ENCODE data around the gene BFAR.
"Not testable (repeated sequence)": the region's sequence is repeated elsewhere in the genome, so short reads cannot be mapped to it uniquely, and the experiment has no call there.

BFAR gene

GRCh38 chr16:14636179-14636950 is 3.6 kb downstream of the BFAR start:
- not testable (repeated sequence) for DNase-seq

GRCh38 chr16:14636951-14637240 is 4.1 kb downstream of the BFAR start:
- DNase-seq, result not testable (repeated sequence)

GRCh38 chr16:14640538-14640937 is 7.8 kb downstream of the BFAR start:
- no peak for DNase-seq

GRCh38 chr16:14641206-14641605 is 8.5 kb downstream of the BFAR start:
- DNase-seq, result no peak

DNA sequence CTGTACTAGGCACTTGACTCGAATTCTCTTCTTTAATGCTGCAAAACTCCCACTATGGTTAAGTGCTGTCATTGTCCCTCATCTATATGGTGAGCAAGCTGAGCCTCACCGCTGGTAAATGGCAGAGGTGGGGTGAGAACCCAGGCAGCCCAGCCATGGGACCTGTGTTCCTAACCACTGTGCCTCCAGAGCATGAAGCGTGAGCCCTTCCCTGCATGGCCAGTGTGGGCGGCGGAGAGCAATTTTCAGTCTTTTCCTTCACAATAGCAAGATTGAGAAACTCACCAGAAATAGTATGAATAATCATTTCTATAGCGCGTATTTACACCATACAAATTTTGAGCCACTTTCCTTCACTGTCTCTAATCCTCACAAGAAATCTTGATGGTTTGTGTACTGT is 9.2 kb downstream of the BFAR start:
- no peak for DNase-seq

DNA sequence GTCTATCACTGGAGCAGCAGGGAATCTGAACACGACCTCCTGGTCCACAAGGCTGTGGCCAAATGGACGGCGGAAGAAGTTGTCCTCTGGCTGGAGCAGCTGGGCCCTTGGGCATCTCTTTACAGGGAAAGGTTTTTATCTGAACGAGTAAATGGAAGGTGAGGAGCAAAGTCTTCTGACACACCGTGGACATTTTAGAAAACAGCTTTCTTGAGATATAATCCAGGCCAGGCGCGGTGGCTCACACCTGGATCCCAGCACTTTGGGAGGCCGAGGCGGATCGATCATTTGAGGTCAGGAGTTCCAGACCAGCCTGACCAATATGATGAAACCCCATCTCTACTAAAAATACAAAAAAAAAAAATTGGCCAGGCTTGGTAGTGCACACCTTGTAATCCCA is 17.1 kb downstream of the BFAR start:
- no peak for DNase-seq

DNA sequence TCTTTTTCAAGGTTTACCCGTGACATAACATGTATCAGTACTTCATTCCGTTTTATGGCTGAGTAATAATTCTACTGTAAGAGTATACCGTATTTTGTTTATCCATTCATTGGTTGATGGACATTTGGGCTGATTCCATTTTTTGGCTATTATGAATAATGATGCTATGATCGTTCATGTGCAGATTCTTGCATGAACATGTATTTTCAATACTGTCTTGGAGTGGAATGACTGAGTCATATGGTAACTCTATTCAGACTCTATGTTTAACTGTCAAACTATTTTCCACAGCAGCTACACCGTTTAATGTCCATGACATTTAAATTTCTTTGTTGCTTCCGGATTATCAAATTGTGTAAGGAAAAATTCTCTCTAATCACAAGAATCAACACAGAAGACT is 17.9 kb downstream of the BFAR start:
- no peak for DNase-seq

DNA sequence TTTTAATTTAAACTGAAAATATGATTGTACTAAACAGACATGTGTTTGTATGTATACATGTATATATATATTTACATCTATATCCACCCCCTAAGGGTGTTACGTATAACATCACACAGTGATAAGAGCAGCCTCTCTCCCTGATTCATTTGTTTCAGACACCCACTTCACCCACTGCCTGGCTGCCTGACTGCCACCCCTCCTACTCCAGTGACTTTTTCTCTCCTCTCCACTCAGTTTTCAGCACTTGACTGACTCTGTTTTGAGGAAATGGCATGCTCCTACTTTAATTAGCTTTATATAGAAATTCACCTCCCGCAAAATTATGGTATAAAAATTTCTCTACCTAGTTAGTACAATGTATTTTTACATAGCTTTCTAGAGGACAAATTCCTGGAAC is 20.0 kb downstream of the BFAR start:
- no peak for DNase-seq

DNA sequence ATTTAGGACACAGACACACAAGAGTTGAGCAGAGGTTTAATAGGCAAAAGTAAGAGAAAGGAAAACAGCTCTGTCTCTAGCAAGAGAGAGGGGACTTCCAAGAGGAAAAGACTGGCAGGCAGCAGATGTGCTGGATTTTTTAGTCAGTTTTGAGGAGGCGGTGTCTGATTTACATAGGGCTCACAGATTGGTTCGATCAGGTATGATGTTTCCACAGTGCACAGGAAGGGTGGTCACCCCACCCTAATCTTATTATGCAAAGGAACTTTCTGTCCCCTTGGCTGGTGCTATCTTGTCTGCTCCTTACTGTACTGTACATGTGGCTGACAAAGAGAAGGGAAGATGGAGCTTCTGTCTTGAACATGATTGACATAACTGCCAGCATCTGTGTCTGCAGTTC is 25.3 kb downstream of the BFAR start:
- no peak for DNase-seq

- no peak for DNase-seq
Measured at GRCh38 chr16:14667347-14668266, 34.9 kb downstream of the BFAR start.

GRCh38 chr16:14668556-14669223 is 35.9 kb downstream of the BFAR start:
- no peak for DNase-seq

DNA sequence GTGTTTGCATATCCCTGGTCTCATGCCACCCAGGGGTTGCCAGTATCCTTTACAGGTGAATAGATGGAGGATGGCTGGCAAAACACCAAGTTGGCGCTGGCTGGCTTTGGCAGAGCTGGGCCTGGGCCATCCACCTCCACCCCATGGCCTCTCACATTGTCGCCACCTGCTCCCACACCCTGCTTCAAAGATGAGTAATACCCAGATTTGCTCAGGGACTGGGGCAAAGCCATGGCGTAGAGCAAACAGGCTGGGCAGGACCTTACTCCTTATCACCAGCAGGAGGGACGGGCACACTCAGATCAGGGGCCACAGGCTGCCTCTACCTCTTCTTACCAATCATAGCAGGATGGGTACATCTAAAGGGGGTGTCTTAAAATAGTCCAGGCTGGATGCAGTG is 37.0 kb downstream of the BFAR start:
- no peak for DNase-seq

DNA sequence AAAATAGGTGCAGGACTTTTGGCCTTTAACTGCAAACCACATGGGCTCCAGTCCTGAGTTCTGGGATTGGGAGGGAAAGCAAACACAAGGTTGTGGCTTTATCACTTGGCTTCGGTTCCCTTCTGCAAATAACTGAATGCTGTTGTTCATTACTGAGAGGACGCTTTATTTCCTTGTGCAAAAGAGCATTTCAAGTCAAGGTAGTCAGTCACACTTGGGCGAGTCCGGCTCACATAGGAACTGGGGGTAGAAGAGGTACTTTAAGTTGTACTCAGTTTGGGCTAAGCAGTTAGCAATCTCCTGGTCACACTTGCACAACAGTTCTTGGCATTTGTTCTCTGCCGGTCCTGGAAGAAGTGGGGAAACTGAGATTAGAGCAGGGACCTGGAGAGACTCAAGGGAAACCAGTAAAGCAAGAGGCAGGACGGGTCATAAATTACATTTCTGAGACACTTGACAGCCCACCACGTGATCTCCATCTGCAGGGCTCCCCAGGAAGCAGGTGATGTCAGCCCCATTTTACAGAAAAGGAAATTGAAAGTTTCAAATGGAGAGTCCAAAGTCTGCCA is 39.7 kb downstream of the BFAR start:
- DNase-seq, result no peak

DNA sequence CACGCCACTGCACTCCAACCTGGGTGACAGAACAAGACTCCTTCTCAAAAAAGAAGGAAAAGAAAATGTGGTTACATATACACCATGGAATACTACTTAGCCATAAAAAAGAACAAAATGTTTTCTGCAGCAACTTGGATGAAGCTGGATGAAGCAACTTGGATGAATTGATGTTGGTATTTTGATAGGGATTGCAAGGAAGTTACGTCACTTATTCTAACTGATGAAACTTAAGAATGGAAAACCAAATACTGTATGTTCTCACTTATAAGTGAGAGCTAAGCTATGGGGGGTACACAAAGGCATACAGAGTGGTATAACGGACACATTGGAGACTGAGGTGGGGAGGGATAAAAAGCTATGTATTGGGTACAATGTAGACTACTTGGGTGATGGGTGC is 43.9 kb downstream of the BFAR start:
- DNase-seq, result no peak

DNA sequence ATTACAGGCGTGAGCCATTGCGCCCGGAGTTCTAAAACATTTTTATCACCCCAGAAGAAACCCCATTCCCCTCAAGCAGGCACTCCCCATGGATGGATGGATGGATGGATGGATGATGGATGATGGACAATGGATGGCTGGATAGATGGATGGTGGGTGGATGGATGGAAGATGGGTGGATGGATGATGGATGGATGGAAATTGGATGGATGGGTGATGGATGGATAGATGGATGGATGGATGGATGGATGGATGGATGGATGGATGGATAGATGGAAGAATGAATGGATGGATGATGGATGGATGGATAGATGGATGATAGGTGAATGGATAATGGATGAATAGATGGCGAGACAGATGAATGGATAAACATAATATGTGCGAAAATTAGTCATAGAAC is 44.9 kb downstream of the BFAR start:
- no peak for DNase-seq

DNA sequence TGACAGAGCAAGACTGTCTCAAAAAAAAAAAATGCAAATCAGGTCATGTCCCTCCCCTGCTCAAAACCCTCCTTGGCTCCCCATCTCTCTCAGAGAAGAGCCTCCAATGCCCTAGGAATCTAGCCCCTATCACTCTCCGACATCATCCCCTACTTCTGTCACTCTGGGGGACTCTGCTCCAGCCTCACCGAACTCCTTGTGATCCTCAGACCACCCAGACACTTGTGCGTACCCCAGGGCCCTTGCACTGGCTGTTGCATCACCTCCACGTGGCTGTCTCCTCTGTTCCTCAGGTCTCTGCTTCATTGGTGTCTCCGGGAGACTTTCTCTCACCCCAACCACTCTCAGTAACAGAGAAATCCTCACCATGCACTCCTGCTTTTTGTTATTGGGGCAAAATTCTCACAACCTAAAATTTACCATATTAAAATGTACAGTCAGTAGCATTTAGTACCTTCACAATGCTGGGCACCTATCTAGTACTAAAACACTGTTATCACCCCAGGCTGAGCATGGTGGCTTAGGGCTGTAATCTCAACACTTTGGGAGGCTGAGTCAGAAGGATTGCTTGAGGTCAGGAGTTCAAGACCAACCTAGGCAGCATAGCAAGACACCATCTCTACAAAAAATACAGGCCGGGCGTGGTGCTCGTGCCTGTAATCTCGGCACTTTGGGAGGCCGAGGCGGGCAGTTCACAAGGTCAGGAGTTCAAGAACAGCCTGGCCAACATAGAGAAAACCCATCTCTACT is 46.2 kb downstream of the BFAR start:
- DNase-seq, result no peak

DNA sequence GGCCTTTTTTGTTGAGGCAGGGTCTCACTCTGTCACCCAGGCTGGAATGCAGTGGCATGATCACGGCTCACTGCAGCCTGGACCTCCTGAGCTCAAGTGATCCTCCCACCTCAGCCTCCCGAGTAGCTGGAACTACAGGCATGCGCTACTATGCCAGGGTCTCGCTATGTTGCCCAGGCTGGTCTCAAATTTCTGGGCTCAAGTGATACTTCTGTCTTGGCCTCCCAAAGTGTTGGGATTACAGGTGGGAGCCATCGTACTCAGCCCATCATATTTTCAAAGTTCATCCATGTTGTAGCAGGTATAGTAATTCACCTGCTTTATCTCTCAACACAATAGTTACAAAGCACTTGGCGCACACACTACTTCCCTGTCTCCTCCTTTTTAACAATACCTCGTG is 47.6 kb downstream of the BFAR start:
- DNase-seq, result not testable (repeated sequence)

DNA sequence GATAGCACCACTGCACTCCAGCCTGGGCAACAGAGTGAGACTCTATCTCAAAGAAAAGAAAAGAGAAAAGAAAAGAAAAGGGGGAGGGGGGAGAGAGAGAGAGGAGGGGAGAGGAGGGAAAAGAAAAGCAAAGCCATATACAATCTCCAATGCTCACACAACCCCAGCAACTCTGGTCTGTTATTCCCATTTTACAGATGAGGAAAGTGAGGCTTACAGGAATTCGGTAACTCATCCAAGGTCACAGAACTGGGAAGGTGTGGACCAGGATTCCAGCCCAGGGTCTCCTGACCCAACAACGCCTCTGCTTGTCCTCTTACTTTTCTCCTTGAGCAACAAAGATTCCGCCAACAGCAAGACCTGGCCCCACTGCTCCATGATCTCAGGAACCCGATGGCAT is 48.4 kb downstream of the BFAR start:
- DNase-seq, result no peak

- DNase-seq, result no peak
Measured at GRCh38 chr16:14682121-14682520, 49.4 kb downstream of the BFAR start.

- not testable (repeated sequence) for DNase-seq
Measured at GRCh38 chr16:14685870-14686793, 53.4 kb downstream of the BFAR start.

DNA sequence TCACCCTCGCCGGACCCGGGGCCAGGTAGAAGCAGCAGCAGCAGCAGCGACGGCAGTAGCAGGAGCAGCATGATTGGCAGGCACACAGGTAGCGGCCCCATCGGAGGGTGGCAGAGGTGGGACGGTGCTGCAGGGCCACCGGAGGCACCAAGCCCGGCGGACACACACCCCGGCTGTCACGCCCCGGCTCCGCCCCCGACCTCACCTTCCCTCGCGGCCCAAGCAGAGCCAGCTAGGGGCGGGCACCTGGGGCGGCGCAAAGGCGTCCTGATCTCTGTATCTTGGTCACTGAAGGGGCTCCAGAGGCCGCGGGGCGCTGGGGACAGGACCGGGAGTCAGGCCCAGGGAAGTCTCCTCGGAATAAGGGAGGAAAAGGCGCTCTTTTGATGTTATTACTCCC is 61.4 kb downstream of the BFAR start, which contains the start of gene PLA2G10:
Gene PLA2G10, minus strand, starts transcription at position 180 of the 400 bp plus-strand sequence. Its CDS starts 79 bp downstream, at position 101.
- DNase-seq, result not testable (repeated sequence)

Data from right hindlimb (tissue), 1 donor.